Endodermal cell (in vitro differentiated cells): ENCODE measurements around the gene ANKMY1. TPM values are rescaled to one million over a fixed set of nuclear protein-coding genes. Genes with fewer than 3 reads are reported as not detected.

ENCODE experiments used
- DNase-seq: peaks from one replicate; pipeline ENCODE4 v3.0.0-alpha.2; 2017
- H3K27ac ChIP-seq: 2 replicates; pipeline ENCODE4 v1.5.1; 2013; ENCODE audit warnings: mild to moderate bottlenecking, low read depth, low read length, moderate library complexity
- H3K27me3 ChIP-seq: 2 replicates; pipeline ENCODE4 v1.6.1; 2013; ENCODE audit warnings: mild to moderate bottlenecking, low read length, moderate library complexity; ENCODE audit not compliant: insufficient read depth, control insufficient read depth, poor library complexity, severe bottlenecking
- H3K36me3 ChIP-seq: 2 replicates; pipeline ENCODE4 v1.7.0; 2013; ENCODE audit warnings: mild to moderate bottlenecking, low read length, moderate library complexity; ENCODE audit not compliant: control insufficient read depth, insufficient read depth
- H3K4me1 ChIP-seq: one replicate; pipeline ENCODE4 v1.7.0; 2013; ENCODE audit warnings: low read length; ENCODE audit not compliant: control insufficient read depth, insufficient read depth
- H3K4me3 ChIP-seq: 2 replicates; pipeline ENCODE4 v1.5.1; 2013; ENCODE audit warnings: mild to moderate bottlenecking, low read length, moderate library complexity
- H3K9ac ChIP-seq: 2 replicates; pipeline ENCODE4 v1.6.1; 2013; ENCODE audit warnings: mild to moderate bottlenecking, low read length, moderate library complexity; ENCODE audit not compliant: poor library complexity, severe bottlenecking; ENCODE audit errors: extremely low read depth
- H3K9me3 ChIP-seq: 2 replicates; pipeline ENCODE4 v1.6.1; 2013; ENCODE audit warnings: mild to moderate bottlenecking, low read length, moderate library complexity; ENCODE audit not compliant: control insufficient read depth
- H3K27ac Mint-ChIP-seq: 2 replicates; pipeline ENCODE4 v1.8.0; 2020; ENCODE audit warnings: mixed read lengths
- H3K27me3 Mint-ChIP-seq: 2 replicates; pipeline ENCODE4 v1.8.0; 2021; ENCODE audit warnings: mild to moderate bottlenecking, mixed read lengths; ENCODE audit not compliant: insufficient read depth
- H3K36me3 Mint-ChIP-seq: 2 replicates; pipeline ENCODE4 v1.8.0; 2020; ENCODE audit warnings: low read depth, mixed read lengths
- H3K4me1 Mint-ChIP-seq: 2 replicates; pipeline ENCODE4 v1.8.0; 2020; ENCODE audit warnings: mixed read lengths
- H3K4me3 Mint-ChIP-seq: 2 replicates; pipeline ENCODE4 v1.8.0; 2020; ENCODE audit warnings: mild to moderate bottlenecking, moderate library complexity, mixed read lengths
- H3K9me3 Mint-ChIP-seq: 2 replicates; pipeline ENCODE4 v1.8.0; 2020; ENCODE audit warnings: mild to moderate bottlenecking, mixed read lengths
- WGBS, 2 experiments: methylation state at CpG; one replicate each; pipeline versions ENCODE4 v1.1.5 to v1.1.7; 2013; ENCODE audit warnings: missing lambda C conversion rate in 2 of 2, mixed read lengths in 1 of 2; ENCODE audit not compliant: insufficient coverage in 1 of 2, insufficient read length in 1 of 2; 5-methylcytosine and 5-hydroxymethylcytosine counted together
- total RNA-seq, 2 donors: library from RNA; stranded (reverse); fragmentation: NEBNext Ultra II Directional in 1 of 2; extraction: Animal tissue kit (Norgen Biotek cat#: 25700) in 1 of 2; gene quantifications; 2 replicates in 1 of 2; 3 replicates in 1 of 2; pipeline ENCODE4 v1.2.1, GENCODE V29; 2021
- TF ChIP-seq, protein P1 (sequence below): fragments of 200-600 bp; sonication (generic); conservative IDR thresholded peaks from 2 replicates; pipeline ENCODE4 v1.5.0; 2021; ENCODE audit warnings: antibody characterized with exemption, mild to moderate bottlenecking

ANKMY1 gene
- total RNA-seq, 2 donors from 2014 or later = 7.4 to 13.3 TPM

DNA sequence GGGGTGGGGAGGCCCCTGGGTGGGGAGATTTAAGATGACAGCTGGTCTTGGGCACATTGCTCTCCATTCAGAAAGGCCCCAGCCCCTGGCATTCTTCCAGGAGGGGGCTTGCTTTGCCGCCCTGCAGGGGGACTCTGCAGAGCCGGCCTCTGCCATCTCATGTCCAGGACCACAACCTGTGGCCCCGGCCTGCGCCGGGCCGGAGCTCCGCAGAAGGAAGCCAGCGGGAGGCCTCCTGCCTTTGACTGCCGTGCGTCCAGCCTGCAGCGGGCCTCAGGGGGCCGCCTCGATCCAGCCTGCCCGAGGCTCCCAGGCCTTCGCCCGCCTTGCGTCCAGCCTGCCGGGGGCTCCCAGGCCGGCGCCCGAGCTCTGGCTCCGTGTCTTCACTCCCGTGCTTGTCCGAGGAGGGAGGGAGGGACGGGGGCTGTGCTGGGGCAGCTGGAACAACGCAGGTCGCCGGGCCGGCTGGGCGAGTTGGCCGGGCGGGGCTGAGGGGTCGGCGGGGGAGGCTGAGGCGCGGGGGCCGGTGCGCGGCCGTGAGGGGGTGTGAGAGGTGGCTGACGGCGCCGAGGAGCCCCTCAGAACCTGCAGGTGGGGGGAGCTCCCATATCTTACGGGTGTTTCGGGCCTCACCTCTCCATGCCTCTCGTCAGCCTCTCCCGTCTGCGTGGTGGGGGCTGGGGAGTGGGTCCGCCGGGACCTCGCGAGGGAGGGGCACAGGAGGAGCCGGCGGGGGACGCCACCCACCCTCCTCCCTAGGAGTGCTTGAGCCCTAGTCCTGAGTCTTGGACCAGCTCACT is 101.9 kb downstream of the ANKMY1 start:
- Mint-ChIP-seq H3K4me3 (peak overlapping the region; percentile 63), H3K9me3 (no peaks in the 10 kb centered on the region), H3K27ac (no peak overlapping the region), H3K4me1 (peaks cover 20% of the 10 kb centered on the region), H3K36me3 (peaks cover 2% of the 10 kb centered on the region), H3K27me3 (peaks cover 28% of the 10 kb centered on the region)
- peak; percentile 78 for DNase-seq
- Histone ChIP-seq H3K4me3 (no peak overlapping the region), H3K4me1 (peaks cover 10% of the 10 kb centered on the region), H3K9ac (no peak overlapping the region), H3K36me3 (no peaks in the 10 kb centered on the region), H3K9me3 (no peaks in the 10 kb centered on the region), H3K27me3 (peaks cover 15% of the 10 kb centered on the region), H3K27ac (no peak overlapping the region)
- 21 to 34% methylated on average over 14 to 55 of the region's 55 CpGs for WGBS, 2 experiments
- TF ChIP-seq, protein P1, sequence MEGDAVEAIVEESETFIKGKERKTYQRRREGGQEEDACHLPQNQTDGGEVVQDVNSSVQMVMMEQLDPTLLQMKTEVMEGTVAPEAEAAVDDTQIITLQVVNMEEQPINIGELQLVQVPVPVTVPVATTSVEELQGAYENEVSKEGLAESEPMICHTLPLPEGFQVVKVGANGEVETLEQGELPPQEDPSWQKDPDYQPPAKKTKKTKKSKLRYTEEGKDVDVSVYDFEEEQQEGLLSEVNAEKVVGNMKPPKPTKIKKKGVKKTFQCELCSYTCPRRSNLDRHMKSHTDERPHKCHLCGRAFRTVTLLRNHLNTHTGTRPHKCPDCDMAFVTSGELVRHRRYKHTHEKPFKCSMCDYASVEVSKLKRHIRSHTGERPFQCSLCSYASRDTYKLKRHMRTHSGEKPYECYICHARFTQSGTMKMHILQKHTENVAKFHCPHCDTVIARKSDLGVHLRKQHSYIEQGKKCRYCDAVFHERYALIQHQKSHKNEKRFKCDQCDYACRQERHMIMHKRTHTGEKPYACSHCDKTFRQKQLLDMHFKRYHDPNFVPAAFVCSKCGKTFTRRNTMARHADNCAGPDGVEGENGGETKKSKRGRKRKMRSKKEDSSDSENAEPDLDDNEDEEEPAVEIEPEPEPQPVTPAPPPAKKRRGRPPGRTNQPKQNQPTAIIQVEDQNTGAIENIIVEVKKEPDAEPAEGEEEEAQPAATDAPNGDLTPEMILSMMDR = no peak

DNA sequence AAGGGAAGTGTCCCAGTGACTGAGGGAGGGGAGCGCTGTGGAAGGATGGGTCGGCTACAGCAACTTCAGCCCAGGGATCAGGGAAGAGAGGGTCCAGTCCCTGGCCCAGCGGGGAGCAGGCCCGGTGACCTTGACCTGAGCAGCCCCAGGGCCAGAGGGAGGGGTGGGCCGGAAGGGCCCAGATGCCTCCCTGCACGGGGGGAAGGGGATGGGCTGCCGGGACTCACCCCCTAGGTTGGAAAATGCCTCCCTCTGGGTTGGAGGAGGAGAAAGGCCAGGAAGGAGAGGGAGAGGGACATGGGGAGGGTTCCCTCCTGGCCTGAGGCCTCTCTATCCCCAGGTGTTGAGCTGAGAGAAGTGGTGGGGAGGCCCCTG is 102.5 kb downstream of the ANKMY1 start:
- H3K36me3 Mint-ChIP-seq = no peaks in the 10 kb centered on the region
- no peak overlapping the region for H3K4me3 ChIP-seq
- no peak overlapping the region for H3K9ac ChIP-seq
- peak overlapping the region; percentile 63 for H3K4me3 Mint-ChIP-seq
- H3K9me3 Mint-ChIP-seq = no peaks in the 10 kb centered on the region
- H3K27me3 ChIP-seq = peaks cover 15% of the 10 kb centered on the region
- peaks cover 28% of the 10 kb centered on the region for H3K27me3 Mint-ChIP-seq
- whole genome bisulfite sequencing, 2 experiments = 41% methylated on average over 7 of the region's 7 CpGs; no CpG with 5 or more reads in 1 of the 2 experiments
- H3K4me1 Mint-ChIP-seq = peaks cover 20% of the 10 kb centered on the region
- no peak overlapping the region for H3K27ac ChIP-seq
- TF ChIP-seq, protein P1 = no peak
- peaks cover 10% of the 10 kb centered on the region for H3K4me1 ChIP-seq
- no peak overlapping the region for H3K27ac Mint-ChIP-seq
- no peak for DNase-seq
- H3K9me3 ChIP-seq = no peaks in the 10 kb centered on the region
- H3K36me3 ChIP-seq = no peaks in the 10 kb centered on the region

DNA sequence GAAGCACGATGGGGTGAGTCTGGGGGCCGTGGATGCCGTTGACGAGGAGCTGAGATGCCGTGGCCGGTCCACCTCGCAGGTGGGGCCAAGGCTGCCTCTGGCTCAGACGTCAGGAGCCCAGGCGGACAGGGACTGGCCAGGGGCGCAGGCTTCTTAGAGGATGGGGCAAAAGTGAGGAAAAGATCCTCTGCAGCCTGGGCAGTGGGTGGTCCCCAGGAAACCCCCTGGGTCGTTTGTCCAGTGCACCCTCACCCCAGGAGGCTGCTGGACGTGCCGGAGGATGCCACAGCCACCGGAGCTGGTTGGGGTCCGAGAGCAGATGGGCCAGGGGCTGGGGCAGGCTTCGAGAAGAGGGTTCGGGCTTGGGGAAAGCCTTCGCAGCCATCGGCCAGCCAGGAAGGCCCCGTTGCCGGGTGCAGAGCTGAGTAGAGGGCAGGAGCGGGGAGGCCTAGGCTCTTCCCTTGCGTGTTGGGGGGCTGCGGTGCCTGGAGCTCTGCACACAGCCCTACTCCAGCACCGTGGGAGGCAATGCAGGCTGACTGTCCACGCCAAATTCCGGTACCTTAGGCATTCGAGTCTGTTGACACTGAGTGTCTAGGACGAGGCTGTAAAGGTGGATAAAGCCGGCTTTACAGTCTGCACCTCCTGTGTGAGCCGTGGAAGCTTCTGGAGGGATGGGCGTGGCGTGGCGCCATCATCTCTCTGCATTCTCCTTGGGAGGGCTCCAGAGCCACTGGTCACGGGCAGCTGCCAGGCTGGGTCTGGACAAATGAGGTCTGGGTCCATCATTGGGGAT is 103.5 kb downstream of the ANKMY1 start:
- H3K4me1 ChIP-seq = peaks cover 10% of the 10 kb centered on the region

More for the DNA sequence above, 103.5 kb downstream of the ANKMY1 start:
- Mint-ChIP-seq H3K27ac (no peak overlapping the region), H3K4me1 (peaks cover 22% of the 10 kb centered on the region), H3K36me3 (no peaks in the 10 kb centered on the region), H3K27me3 (peaks cover 31% of the 10 kb centered on the region), H3K4me3 (peak overlapping the region; percentile 63), H3K9me3 (no peaks in the 10 kb centered on the region)
- no peaks in the 10 kb centered on the region for H3K36me3 ChIP-seq
- peaks cover 15% of the 10 kb centered on the region for H3K27me3 ChIP-seq
- WGBS, 2 experiments = 39 to 47% methylated on average over 18 to 35 of the region's 35 CpGs
- no peak overlapping the region for H3K9ac ChIP-seq
- H3K4me3 ChIP-seq = peak overlapping the region; percentile 56
- no peaks in the 10 kb centered on the region for H3K9me3 ChIP-seq
- TF ChIP-seq, protein P1 = no peak
- no peak overlapping the region for H3K27ac ChIP-seq
- peak; percentile 67 for DNase-seq
